T-helper 2 cell treated with Interferon-gamma antibody and Interleukin-4, amounts not matched to agents 100 ng/mL and 5 ng/mL, for 36 hours (primary cell): ENCODE data around the gene FAM177B. TPM values are rescaled to one million over a fixed set of nuclear protein-coding genes. Genes with fewer than 3 reads are reported as not detected.
"Not testable (repeated sequence)": the region's sequence is repeated elsewhere in the genome, so short reads cannot be mapped to it uniquely, and the experiment has no call there.

Experiments
- intact Hi-C: fragments of 100-400 bp; cut with micrococcal nuclease; formaldehyde crosslinking; loops from one replicate; pipeline ENCODE4 v1.15.1; 2023
- total RNA-seq: library from RNA; stranded (reverse); gene quantifications from 2 replicates; pipeline ENCODE4 v1.2.3, GENCODE V29; 2022

Gene FAM177B
- total RNA-seq, 1 donor from 2014 or later: not detected

DNA sequence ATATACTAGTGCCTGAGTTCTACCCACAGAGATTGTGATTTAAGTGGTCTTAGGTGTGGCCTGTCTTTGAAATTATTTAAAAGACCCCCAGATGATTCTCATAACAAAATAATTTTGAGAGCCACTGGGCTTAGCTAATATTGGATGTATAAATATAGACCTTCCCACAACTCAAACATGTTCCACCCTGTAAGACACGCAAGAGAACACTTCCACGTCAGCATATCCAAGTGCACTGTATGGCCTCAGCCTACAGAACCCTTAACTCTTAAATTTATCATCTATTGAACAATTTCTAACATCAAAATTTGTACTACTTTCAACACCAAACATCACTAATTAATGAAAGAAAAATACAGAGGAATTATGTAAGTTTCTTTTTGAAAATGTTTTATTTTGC is 2.5 kb downstream of the FAM177B start:
- intact Hi-C loops: no loop called here

GRCh38 chr1:222739929-222740328 is 2.9 kb downstream of the FAM177B start:
- intact Hi-C loops: no loop called here

- intact Hi-C loops: not testable (repeated sequence)
These were observed 4.8 kb downstream of the FAM177B start for GRCh38 chr1:222741630-222742457.

GRCh38 chr1:222749927-222750326 is 12.9 kb downstream of the FAM177B start:
- intact Hi-C loops: no loop called here

- intact Hi-C loops: no loop called here
These were observed 13.6 kb downstream of the FAM177B start for GRCh38 chr1:222750651-222751050.

DNA sequence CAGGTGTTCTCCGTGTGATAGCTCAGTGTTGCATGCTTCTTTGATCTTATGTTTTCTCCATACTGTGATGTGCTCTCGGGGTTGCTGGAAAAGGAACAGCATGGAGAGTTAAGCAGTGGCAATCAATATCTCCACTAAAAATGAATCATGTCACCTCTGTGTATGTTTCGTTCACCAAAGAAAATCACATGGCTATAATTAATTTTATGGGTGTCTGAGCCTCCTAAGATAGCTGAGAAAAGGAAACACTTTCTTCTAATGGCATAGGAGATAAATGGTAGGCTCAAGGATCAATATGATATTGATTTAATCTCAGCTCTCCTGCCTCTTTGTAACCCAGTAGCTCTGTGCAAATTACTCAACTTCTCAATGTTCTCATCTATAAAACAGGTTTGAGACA is 14.3 kb downstream of the FAM177B start:
- intact Hi-C loops: no loop called here

GRCh38 chr1:222754366-222755139 is 17.6 kb downstream of the FAM177B start:
- intact Hi-C loops: no loop called here

DNA sequence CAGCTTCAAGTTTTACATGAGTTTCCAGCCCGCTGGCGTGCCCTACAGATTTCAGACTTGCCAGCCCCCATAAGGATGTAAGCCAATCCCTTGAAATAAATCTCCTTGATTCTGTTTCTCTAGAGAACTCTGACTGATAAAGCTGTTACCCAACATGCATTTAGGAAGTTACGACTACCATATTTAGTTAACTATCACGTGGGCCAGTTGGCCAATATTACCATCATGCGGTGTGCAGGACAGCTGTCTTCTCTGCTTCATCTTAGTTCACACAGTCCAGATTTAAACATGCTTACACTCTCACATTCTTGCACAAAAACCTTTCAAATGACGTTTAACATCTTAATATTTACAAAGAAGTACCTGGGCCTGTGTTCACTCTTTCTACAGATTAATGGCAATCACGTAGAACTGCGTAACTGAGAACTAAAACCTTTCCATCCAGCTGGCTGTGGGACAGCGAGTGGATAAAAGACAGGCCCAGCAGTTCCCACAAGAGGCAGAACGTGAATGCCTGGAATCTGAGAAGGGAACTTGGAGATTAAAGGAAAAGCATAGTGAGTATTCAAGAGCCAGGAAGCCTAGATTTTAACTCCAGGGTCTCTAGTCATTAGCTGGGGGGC is 20.8 kb downstream of the FAM177B start:
- intact Hi-C loops: no loop called here

DNA sequence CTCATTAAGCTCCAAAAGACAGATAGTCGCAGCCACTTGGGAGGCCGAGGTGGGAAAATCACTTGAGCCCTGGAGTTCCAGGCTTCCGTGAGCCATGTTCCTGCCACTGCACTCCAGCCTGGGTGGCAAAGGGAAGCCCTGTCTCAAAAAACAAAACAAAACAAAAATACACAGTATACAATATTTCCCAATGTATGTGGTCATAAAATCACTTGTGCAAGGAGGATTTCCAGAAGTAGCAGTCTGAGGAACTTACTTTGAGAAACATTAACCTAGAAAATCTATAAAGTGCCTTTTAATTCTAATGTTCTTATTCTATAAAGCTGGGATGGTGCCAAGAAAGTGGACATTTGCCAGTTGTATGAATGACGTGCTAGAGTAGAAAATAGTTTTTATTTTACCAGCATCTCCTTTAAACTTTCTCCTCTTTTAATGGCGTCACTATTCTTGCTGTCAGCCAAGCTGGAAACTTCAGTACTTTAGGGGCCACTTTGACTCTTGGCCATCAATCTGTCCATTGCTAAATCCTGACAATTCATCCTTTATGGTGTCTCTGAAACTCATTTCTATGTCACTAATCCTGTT is 22.5 kb downstream of the FAM177B start:
- intact Hi-C loops: no loop called here

- intact Hi-C loops: no loop called here
These were observed 24.1 kb downstream of the FAM177B start for GRCh38 chr1:222761083-222761482.

DNA sequence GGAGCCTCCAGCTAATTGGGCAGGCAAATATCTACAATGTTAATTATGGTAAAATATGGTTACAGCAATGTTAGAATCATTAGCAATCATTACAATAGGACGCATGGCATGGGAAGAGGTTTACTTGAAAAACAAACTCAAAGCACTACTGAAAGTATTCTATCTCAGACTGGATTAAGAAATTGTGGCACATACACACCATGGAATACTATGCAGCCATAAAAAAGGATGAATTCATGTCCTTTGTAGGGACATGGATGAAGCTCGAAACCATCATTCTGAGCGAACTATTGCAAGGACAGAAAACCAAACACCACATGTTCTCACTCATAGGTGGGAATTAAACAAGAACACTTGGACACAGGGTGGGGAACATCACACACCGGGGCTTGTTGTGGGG is 25.2 kb downstream of the FAM177B start:
- intact Hi-C loops: not testable (repeated sequence)

- intact Hi-C loops: no loop called here
These were observed 30.2 kb downstream of the FAM177B start for GRCh38 chr1:222767152-222767571.

GRCh38 chr1:222768592-222768991 is 31.6 kb downstream of the FAM177B start:
- intact Hi-C loops: no loop called here

DNA sequence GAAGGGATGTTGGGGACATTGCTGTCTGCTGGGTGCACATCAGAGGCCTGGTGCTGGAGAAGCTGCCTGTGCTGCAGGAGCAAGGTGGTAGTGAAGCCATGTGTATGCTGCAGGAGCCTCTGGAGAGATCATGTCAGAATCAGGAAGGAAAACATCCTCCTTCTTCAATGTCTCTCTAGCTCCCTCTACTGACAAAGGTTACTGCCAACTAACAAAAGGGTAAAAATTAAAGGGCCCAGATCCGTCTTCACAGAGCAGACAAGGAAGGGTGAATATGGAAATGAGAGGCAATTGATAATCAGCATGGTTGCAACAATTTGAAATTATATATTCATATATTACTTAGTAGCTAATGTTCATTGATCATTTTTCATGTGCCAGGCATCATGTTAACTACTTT is 32.2 kb downstream of the FAM177B start:
- intact Hi-C loops: no loop called here

DNA sequence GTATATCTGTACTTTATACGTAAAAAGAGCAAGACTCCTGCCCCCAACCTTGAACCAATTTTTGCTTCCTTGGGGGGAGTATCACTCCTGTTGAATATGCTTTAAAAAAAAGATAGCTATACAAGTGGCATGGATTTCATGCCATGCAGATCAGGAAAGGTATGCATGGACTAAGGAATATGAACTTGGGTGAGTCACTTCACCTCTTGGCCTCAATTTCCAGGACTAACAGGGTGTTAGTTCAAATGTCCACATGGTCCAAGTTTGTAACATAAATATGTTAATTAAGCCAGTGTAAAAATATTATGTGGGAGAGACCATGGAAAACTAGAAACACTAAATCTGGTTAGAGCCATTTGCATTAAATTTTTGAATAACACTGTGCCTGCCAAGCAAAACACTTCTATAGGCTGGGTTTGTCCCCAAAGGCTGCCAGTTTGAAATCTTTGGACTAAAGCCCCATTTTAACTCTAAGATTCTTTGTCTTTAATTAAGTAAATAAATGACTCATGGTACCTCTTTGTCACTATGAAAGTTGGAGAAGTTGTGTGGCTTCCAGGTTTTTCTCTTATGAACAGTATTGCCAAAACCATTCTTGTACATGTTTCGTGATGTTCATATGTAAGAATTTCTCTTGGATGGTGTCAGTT is 33.1 kb downstream of the FAM177B start:
- intact Hi-C loops: no loop called here

GRCh38 chr1:222772996-222773379 is 36.0 kb downstream of the FAM177B start:
- intact Hi-C loops: no loop called here

DNA sequence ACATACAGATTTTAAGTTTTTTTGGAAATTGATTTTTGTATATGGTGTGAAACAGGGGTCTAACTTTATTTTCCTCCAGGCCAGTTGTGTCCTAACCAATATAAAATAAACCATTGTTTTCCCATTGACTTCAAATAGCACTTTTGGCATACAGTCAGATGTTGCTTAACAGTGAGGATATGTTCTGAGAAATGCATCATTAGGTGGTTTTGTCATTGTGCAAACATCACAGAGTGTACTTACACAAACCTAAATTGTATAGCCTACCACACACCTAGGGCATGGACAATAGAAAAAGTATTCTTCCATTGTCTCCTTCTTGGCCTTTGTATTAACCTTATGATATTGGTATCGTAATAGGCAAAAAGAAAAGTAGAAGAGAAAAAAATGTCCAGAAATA is 40.5 kb downstream of the FAM177B start:
- intact Hi-C loops: no loop called here

- intact Hi-C loops: no loop called here
These were observed 41.0 kb downstream of the FAM177B start for GRCh38 chr1:222777977-222778376.

GRCh38 chr1:222781251-222781650 is 44.2 kb downstream of the FAM177B start:
- intact Hi-C loops: no loop called here

DNA sequence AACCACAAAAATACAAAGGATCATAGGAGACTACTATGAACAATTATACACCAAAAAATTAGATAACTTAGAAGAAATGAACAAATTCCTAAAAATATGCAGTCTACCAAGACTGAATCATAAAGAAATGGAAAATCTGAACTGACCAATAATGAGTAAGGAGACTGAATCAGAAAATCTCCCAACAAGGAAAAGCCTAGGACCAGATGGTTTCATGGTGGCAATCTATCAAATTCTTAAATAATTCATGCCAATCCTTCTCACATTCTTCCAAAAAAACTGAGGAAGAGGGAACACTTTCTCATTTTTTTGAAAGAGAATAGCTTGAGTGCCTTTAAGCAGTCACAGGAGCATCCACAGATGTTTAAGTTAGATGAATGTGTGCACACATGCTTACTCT is 46.0 kb downstream of the FAM177B start:
- intact Hi-C loops: no loop called here

DNA sequence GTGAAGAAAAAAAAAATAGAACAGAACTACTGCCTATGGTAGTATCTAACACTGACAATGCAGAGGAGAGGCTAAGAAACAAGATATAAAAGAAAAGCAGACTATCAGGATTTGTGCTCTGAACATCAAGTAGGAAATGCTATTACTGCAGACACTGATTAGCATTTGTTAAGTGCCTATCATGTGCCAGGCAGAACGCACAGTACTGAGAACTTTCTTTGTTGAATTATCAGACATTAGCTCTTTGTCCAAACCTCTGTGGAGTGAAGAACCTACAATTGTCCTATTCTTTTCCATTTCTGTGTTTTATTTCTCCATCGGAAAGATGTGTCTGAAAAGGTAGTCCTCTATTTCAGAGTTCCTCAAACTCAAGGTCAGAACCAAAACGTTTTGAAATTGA is 47.4 kb downstream of the FAM177B start:
- intact Hi-C loops: no loop called here
